ENCODE measurements around the gene C16orf92.

The C16orf92 gene

DNA sequence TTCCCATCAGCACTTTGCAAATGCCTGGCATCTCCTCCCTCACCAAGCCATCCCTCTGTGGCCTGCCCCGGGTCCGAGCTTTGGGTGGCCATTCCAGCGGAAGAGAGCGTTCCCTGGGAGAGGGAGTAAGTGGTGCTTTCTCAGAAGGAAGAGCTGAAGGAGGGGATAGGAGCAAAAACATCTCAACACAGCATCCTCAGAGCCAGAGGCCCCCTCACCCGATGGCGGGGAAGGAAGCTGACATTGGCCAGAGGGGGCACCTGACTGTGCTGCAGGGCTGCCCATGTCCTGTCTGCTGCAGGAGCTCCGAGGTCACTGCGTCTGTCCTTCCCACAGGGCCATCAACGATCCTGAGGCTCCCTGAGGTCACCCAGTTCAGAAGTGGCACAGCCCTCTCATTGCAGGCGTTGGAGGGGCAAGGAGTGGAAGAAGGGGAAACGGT, 8.5 kb downstream of the C16orf92 start:
- H2BK15ac ChIP-seq (ENCODE audit: low read length): peak overlapping the region; percentile 84
- H3K79me1 ChIP-seq (ENCODE audit: low read depth, low read length): peaks cover 2% of the 10 kb centered on the region
- H2BK5ac ChIP-seq (ENCODE audit: low read length): peak overlapping the region; percentile 5
- peaks cover 0 to 19% (median 2%) of the 10 kb centered on the region in 3 experiments for H3K27me3 ChIP-seq (ENCODE audit: control insufficient read depth in 3 of 3, insufficient read depth in 3 of 3, low read depth in 1 of 3, low read length in 3 of 3)
- H2BK120ac ChIP-seq (ENCODE audit: low read depth, low read length): no peak overlapping the region
- H3K36me3 ChIP-seq (replicated peaks in 1 of 2; ENCODE audit: control insufficient read depth in 2 of 2, insufficient read depth in 2 of 2, low read length in 2 of 2): peaks cover 0 to 4% of the 10 kb centered on the region in 2 donors
- peak overlapping the region; percentile 14 for H3K14ac ChIP-seq (ENCODE audit: low read length)
- peak overlapping the region; percentile 13 for H3K4ac ChIP-seq (ENCODE audit: low read length)
- H2AFZ ChIP-seq (ENCODE audit: low read length): peak overlapping the region; percentile 94
- peak overlapping the region; percentile 90 for H3K18ac ChIP-seq (ENCODE audit: low read length)
- no peak overlapping the region for H4K8ac ChIP-seq (ENCODE audit: low read depth, low read length)
- H2BK12ac ChIP-seq (ENCODE audit: low read length): peak overlapping the region; percentile 51
- H3K4me3 ChIP-seq (ENCODE audit: low read length in 2 of 2): peak overlapping the region; percentile 45 to 75
- peak overlapping the region; percentile 76 for H3K23ac ChIP-seq (ENCODE audit: low read depth, low read length, poor library complexity)
- H3K4me1 ChIP-seq (ENCODE audit: control insufficient read depth in 2 of 2, insufficient read depth in 1 of 2, low read depth in 1 of 2, low read length in 2 of 2): peaks cover 12 to 25% of the 10 kb centered on the region in 2 donors
- H3K9me3 ChIP-seq (replicated peaks in 1 of 2; ENCODE audit: control insufficient read depth in 2 of 2, insufficient read depth in 1 of 2, low read depth in 1 of 2, low read length in 2 of 2): no peaks in the 10 kb centered on the region
- no CpG with 5 or more reads among the region's 11 CpGs for WGBS, 2 donors (ENCODE audit: extremely low coverage in 2 of 2, insufficient read length in 2 of 2, insufficient replicate concordance in 1 of 2)
- H3K9ac ChIP-seq (ENCODE audit: low read depth, low read length, poor library complexity): peak overlapping the region; percentile 66
- peak overlapping the region; percentile 91 for H2AK5ac ChIP-seq (ENCODE audit: low read depth, low read length)
- no peak overlapping the region for H4K91ac ChIP-seq (ENCODE audit: low read depth, low read length, poor library complexity)
- H3K27ac ChIP-seq (replicated peaks; ENCODE audit: low read length): no peak overlapping the region
- DNase-seq (ENCODE audit: low spot score): no peak
- H3K4me2 ChIP-seq (ENCODE audit: insufficient read depth, low read length, poor library complexity, severe bottlenecking): peak overlapping the region; percentile 82

DNA sequence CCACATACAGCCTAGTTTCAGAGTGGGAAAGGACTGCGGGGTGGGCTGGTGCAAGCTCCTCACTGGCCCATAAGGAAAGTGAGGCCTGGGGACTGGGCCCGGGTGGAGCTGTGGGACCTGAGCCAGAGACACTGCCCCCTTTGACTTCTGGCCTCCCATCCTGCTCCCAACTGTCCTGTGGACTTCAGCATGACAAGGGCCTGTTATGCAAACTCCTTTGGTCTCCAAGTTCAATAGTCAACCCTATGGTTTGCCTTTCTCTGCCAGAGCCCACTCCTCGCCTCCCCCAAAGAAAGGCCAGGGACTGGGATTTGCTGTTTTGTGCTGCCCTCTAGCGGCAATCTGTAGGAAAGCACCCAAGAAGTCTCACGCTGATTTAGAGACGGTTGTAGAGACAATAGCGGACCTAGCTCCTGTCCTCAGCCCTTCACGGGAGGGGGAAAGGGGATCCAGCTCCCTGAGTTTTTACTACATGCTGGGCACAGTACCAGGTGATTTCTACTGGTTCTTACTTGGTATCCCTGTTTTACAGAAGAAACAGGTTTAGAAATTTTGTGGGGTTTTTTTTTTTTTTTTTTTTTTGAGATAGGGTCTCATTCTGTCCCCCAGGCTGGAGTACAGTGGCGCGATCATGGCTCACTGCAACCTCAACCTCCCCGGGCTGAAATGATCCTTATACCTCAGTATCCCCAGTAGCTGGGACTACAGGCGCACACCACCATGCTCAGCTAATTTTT, 9.3 kb downstream of the C16orf92 start:
- WGBS, 2 donors (ENCODE audit: extremely low coverage in 2 of 2, insufficient read length in 2 of 2, insufficient replicate concordance in 1 of 2): no CpG with 5 or more reads among the region's 12 CpGs
- no peak overlapping the region for H3K4ac ChIP-seq (ENCODE audit: low read length)
- H3K23ac ChIP-seq (ENCODE audit: low read depth, low read length, poor library complexity): peak overlapping the region; percentile 23
- no peak overlapping the region for H3K4me3 ChIP-seq (ENCODE audit: low read length in 2 of 2)
- no peaks in the 10 kb centered on the region for H3K9me3 ChIP-seq (replicated peaks in 1 of 2; ENCODE audit: control insufficient read depth in 2 of 2, insufficient read depth in 1 of 2, low read depth in 1 of 2, low read length in 2 of 2)
- H4K91ac ChIP-seq (ENCODE audit: low read depth, low read length, poor library complexity): no peak overlapping the region
- DNase-seq (ENCODE audit: low spot score): peak; percentile 86
- H3K36me3 ChIP-seq (replicated peaks in 1 of 2; ENCODE audit: control insufficient read depth in 2 of 2, insufficient read depth in 2 of 2, low read length in 2 of 2): no peaks in the 10 kb centered on the region
- H4K8ac ChIP-seq (ENCODE audit: low read depth, low read length): no peak overlapping the region
- peaks cover 0 to 14% (median 2%) of the 10 kb centered on the region in 3 experiments for H3K27me3 ChIP-seq (ENCODE audit: control insufficient read depth in 3 of 3, insufficient read depth in 3 of 3, low read depth in 1 of 3, low read length in 3 of 3)
- H2AK5ac ChIP-seq (ENCODE audit: low read depth, low read length): no peak overlapping the region
- peaks cover 2% of the 10 kb centered on the region for H3K79me1 ChIP-seq (ENCODE audit: low read depth, low read length)
- no peak overlapping the region for H3K18ac ChIP-seq (ENCODE audit: low read length)
- H2BK5ac ChIP-seq (ENCODE audit: low read length): no peak overlapping the region
- H2BK120ac ChIP-seq (ENCODE audit: low read depth, low read length): no peak overlapping the region
- H3K9ac ChIP-seq (ENCODE audit: low read depth, low read length, poor library complexity): no peak overlapping the region
- H3K4me1 ChIP-seq (ENCODE audit: control insufficient read depth in 2 of 2, insufficient read depth in 1 of 2, low read depth in 1 of 2, low read length in 2 of 2): peaks cover 12 to 25% of the 10 kb centered on the region in 2 donors
- no peak overlapping the region for H2BK12ac ChIP-seq (ENCODE audit: low read length)
- no peak overlapping the region for H3K27ac ChIP-seq (replicated peaks; ENCODE audit: low read length)
- no peak overlapping the region for H2BK15ac ChIP-seq (ENCODE audit: low read length)
- H3K14ac ChIP-seq (ENCODE audit: low read length): no peak overlapping the region
- H2AFZ ChIP-seq (ENCODE audit: low read length): peak overlapping the region; percentile 94
- no peak overlapping the region for H3K4me2 ChIP-seq (ENCODE audit: insufficient read depth, low read length, poor library complexity, severe bottlenecking)

DNA sequence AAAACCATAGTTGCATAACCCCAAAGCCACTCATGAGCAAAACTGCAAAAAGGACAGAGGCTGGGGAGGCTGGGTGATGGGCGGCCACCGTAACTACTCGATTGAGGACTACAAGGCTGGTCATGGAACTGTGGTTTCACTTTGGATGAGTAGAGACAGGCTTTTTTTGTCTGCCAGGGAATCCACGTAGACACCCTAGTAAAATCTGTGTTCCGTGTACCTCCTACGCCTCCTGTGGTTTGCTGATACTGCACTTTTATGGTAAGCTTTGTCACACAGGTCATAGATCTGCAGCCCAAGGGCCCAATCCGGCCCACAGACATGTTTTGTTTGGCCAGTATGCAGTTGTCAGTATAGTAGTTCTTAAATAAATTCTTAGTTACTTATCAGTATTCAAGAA, 10.3 kb downstream of the C16orf92 start:
- no CpG with 5 or more reads among the region's 7 CpGs for WGBS, 2 donors (ENCODE audit: extremely low coverage in 2 of 2, insufficient read length in 2 of 2, insufficient replicate concordance in 1 of 2)
- H3K9ac ChIP-seq (ENCODE audit: low read depth, low read length, poor library complexity): no peak overlapping the region
- no peak overlapping the region for H3K14ac ChIP-seq (ENCODE audit: low read length)
- no peak overlapping the region for H2BK120ac ChIP-seq (ENCODE audit: low read depth, low read length)
- H3K18ac ChIP-seq (ENCODE audit: low read length): no peak overlapping the region
- no peak overlapping the region for H2BK5ac ChIP-seq (ENCODE audit: low read length)
- H3K4me3 ChIP-seq (ENCODE audit: low read length in 2 of 2): no peak overlapping the region
- H2AK5ac ChIP-seq (ENCODE audit: low read depth, low read length): no peak overlapping the region
- H3K36me3 ChIP-seq (replicated peaks in 1 of 2; ENCODE audit: control insufficient read depth in 2 of 2, insufficient read depth in 2 of 2, low read length in 2 of 2): no peaks in the 10 kb centered on the region
- no peak overlapping the region for H4K8ac ChIP-seq (ENCODE audit: low read depth, low read length)
- H3K4me2 ChIP-seq (ENCODE audit: insufficient read depth, low read length, poor library complexity, severe bottlenecking): no peak overlapping the region
- no peak for DNase-seq (ENCODE audit: low spot score)
- no peak overlapping the region for H3K27ac ChIP-seq (replicated peaks; ENCODE audit: low read length)
- H2AFZ ChIP-seq (ENCODE audit: low read length): no peak overlapping the region
- no peak overlapping the region for H2BK12ac ChIP-seq (ENCODE audit: low read length)
- peaks cover 0 to 13% (median 2%) of the 10 kb centered on the region in 3 experiments for H3K27me3 ChIP-seq (ENCODE audit: control insufficient read depth in 3 of 3, insufficient read depth in 3 of 3, low read depth in 1 of 3, low read length in 3 of 3)
- H3K9me3 ChIP-seq (replicated peaks in 1 of 2; ENCODE audit: control insufficient read depth in 2 of 2, insufficient read depth in 1 of 2, low read depth in 1 of 2, low read length in 2 of 2): no peaks in the 10 kb centered on the region
- peaks cover 12 to 23% of the 10 kb centered on the region in 2 donors for H3K4me1 ChIP-seq (ENCODE audit: control insufficient read depth in 2 of 2, insufficient read depth in 1 of 2, low read depth in 1 of 2, low read length in 2 of 2)
- no peak overlapping the region for H3K4ac ChIP-seq (ENCODE audit: low read length)
- no peak overlapping the region for H3K23ac ChIP-seq (ENCODE audit: low read depth, low read length, poor library complexity)
- H4K91ac ChIP-seq (ENCODE audit: low read depth, low read length, poor library complexity): no peak overlapping the region
- H2BK15ac ChIP-seq (ENCODE audit: low read length): peak overlapping the region; percentile 5
- H3K79me1 ChIP-seq (ENCODE audit: low read depth, low read length): peaks cover 2% of the 10 kb centered on the region

DNA sequence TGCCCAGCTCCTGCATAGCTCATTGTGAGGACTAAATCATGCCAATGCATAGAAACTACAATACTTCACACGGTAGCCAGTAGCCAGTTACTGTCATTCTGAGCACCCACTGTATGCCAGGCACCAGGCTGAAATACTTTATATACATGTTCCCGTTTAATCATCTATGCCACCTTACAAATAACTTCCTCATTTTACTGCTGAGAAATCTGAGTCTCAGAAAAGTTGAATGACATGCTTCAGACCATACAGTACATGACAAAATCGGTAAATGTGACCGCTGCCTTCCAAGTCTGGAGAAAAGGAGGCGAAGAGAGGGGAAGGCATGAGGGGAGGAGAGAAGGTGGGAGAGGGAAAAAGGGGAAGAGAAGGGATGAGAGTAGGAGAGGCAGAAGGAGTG, 17.2 kb downstream of the C16orf92 start:
- DNase-seq (ENCODE audit: low spot score): no peak

More for the DNA sequence above, 17.2 kb downstream of the C16orf92 start:
- H3K4me1 ChIP-seq (ENCODE audit: control insufficient read depth in 2 of 2, insufficient read depth in 1 of 2, low read depth in 1 of 2, low read length in 2 of 2): peaks cover 0 to under 1% of the 10 kb centered on the region in 2 donors
- no peak overlapping the region for H3K4ac ChIP-seq (ENCODE audit: low read length)
- H3K4me3 ChIP-seq (ENCODE audit: low read length in 2 of 2): no peak overlapping the region
- no peak overlapping the region for H3K4me2 ChIP-seq (ENCODE audit: insufficient read depth, low read length, poor library complexity, severe bottlenecking)
- H3K36me3 ChIP-seq (replicated peaks in 1 of 2; ENCODE audit: control insufficient read depth in 2 of 2, insufficient read depth in 2 of 2, low read length in 2 of 2): no peaks in the 10 kb centered on the region
- H2BK5ac ChIP-seq (ENCODE audit: low read length): no peak overlapping the region
- no peak overlapping the region for H2BK120ac ChIP-seq (ENCODE audit: low read depth, low read length)
- no peak overlapping the region for H2AK5ac ChIP-seq (ENCODE audit: low read depth, low read length)
- H4K91ac ChIP-seq (ENCODE audit: low read depth, low read length, poor library complexity): no peak overlapping the region
- H3K9me3 ChIP-seq (replicated peaks in 1 of 2; ENCODE audit: control insufficient read depth in 2 of 2, insufficient read depth in 1 of 2, low read depth in 1 of 2, low read length in 2 of 2): peaks cover 0 to under 1% of the 10 kb centered on the region in 2 donors
- H3K79me1 ChIP-seq (ENCODE audit: low read depth, low read length): peaks cover 3% of the 10 kb centered on the region
- no peak overlapping the region for H3K18ac ChIP-seq (ENCODE audit: low read length)
- H2BK12ac ChIP-seq (ENCODE audit: low read length): no peak overlapping the region
- no peak overlapping the region for H3K14ac ChIP-seq (ENCODE audit: low read length)
- no peak overlapping the region for H3K9ac ChIP-seq (ENCODE audit: low read depth, low read length, poor library complexity)
- peaks cover 0 to 1% (median 0%) of the 10 kb centered on the region in 3 experiments for H3K27me3 ChIP-seq (ENCODE audit: control insufficient read depth in 3 of 3, insufficient read depth in 3 of 3, low read depth in 1 of 3, low read length in 3 of 3)
- no peak overlapping the region for H2AFZ ChIP-seq (ENCODE audit: low read length)
- WGBS, 2 donors (ENCODE audit: extremely low coverage in 2 of 2, insufficient read length in 2 of 2, insufficient replicate concordance in 1 of 2): no CpG with 5 or more reads among the region's 5 CpGs
- no peak overlapping the region for H4K8ac ChIP-seq (ENCODE audit: low read depth, low read length)
- no peak overlapping the region for H3K23ac ChIP-seq (ENCODE audit: low read depth, low read length, poor library complexity)
- H3K27ac ChIP-seq (replicated peaks; ENCODE audit: low read length): no peak overlapping the region
- H2BK15ac ChIP-seq (ENCODE audit: low read length): no peak overlapping the region

All from neuronal stem cell (in vitro differentiated cells).